ENCODE results near the gene FOXO6. TPM values are rescaled to one million over a fixed set of nuclear protein-coding genes. Genes with fewer than 3 reads are reported as not detected.
A peak's percentile ranks its signal among the peaks of the same experiment; 100 is the strongest.

Gene FOXO6
- total RNA-seq, 1 donor from 2014 or later, result 1.7 TPM

- DNase-seq (ENCODE audit: low spot score) (peak; percentile 7), ATAC-seq (no peak)
- intact Hi-C loops (cut with DNase I), result no loop called here
These were observed 14.0 kb upstream of the FOXO6 start for GRCh38 chr1:41347276-41347675.

- intact Hi-C loops (cut with DNase I), result no loop called here
- no peak for DNase-seq (ENCODE audit: low spot score)
- no peak for ATAC-seq
These were observed 12.8 kb upstream of the FOXO6 start for GRCh38 chr1:41348394-41348793.

- intact Hi-C loops (cut with DNase I), result no loop called here
- ATAC-seq, result no peak
- peak; percentile 36 for DNase-seq (ENCODE audit: low spot score)
These were observed 11.7 kb upstream of the FOXO6 start for GRCh38 chr1:41349361-41350054.

GRCh38 chr1:41350055-41350378, 11.2 kb upstream of the FOXO6 start:
- ATAC-seq (no peak), DNase-seq (ENCODE audit: low spot score) (no peak)
- intact Hi-C loops (cut with DNase I), result no loop called here

- peak; percentile 6 for DNase-seq (ENCODE audit: low spot score)
- intact Hi-C loops (cut with DNase I), result no loop called here
- no peak for ATAC-seq
These were observed 9.7 kb upstream of the FOXO6 start for GRCh38 chr1:41351262-41352151.

GRCh38 chr1:41353744-41354143, 7.5 kb upstream of the FOXO6 start:
- no peak for ATAC-seq
- intact Hi-C loops (cut with DNase I), result no loop called here
- DNase-seq (ENCODE audit: low spot score), result peak; percentile 25

- ATAC-seq (no peak), DNase-seq (ENCODE audit: low spot score) (peak; percentile 19)
- intact Hi-C loops (cut with DNase I), result no loop called here
These were observed 6.3 kb upstream of the FOXO6 start for GRCh38 chr1:41354956-41355355.

- ATAC-seq (no peak), DNase-seq (ENCODE audit: low spot score) (peak; percentile 31)
These were observed 5.9 kb upstream of the FOXO6 start for GRCh38 chr1:41355356-41355755.

GRCh38 chr1:41355761-41356160, 5.5 kb upstream of the FOXO6 start:
- no peak for ATAC-seq
- intact Hi-C loops (cut with DNase I), result no loop called here
- DNase-seq (ENCODE audit: low spot score), result peak; percentile 19

More at GRCh38 chr1:41355356-41355755, 5.9 kb upstream of the FOXO6 start:
- intact Hi-C loops (cut with DNase I), result no loop called here

GRCh38 chr1:41356752-41357151, 4.5 kb upstream of the FOXO6 start:
- ATAC-seq (no peak), DNase-seq (ENCODE audit: low spot score) (peak; percentile 3)
- intact Hi-C loops (cut with DNase I), result no loop called here

- DNase-seq (ENCODE audit: low spot score) (peak; percentile 34), ATAC-seq (no peak)
- intact Hi-C loops (cut with DNase I), result no loop called here
These were observed 3.7 kb upstream of the FOXO6 start for GRCh38 chr1:41357451-41358101.

- DNase-seq (ENCODE audit: low spot score), result peak; percentile 59
- intact Hi-C loops (cut with DNase I), result no loop called here
- ATAC-seq, result no peak
These were observed 2.9 kb upstream of the FOXO6 start for GRCh38 chr1:41358131-41359021.

- ATAC-seq, result no peak
- DNase-seq (ENCODE audit: low spot score), result peak; percentile 51
- intact Hi-C loops (cut with DNase I), result no loop called here
These were observed 1.8 kb upstream of the FOXO6 start for GRCh38 chr1:41359211-41360073.

- ATAC-seq (no peak), DNase-seq (ENCODE audit: low spot score) (peak; percentile 59)
- intact Hi-C loops (cut with DNase I), result no loop called here
These were observed 1.0 kb upstream of the FOXO6 start for GRCh38 chr1:41360074-41360785.

GRCh38 chr1:41361495-41362356, 492 bp downstream of the FOXO6 start:
- DNase-seq (ENCODE audit: low spot score), result peak; percentile 63
- intact Hi-C loops (cut with DNase I), result no loop called here
- ATAC-seq, result no peak

GRCh38 chr1:41362357-41362721, 1.1 kb downstream of the FOXO6 start:
- ATAC-seq (no peak), DNase-seq (ENCODE audit: low spot score) (peak; percentile 60)
- intact Hi-C loops (cut with DNase I), result no loop called here

Measured in sciatic nerve (tissue), 2 donors.